ENCODE results near the gene ITGB2.

- no peak for TF ChIP-seq POLR2AphosphoS5 (IDR thresholded peaks at IDR 0.05; ENCODE audit: insufficient read depth in 1 of 2, low read depth in 1 of 2)
- TF ChIP-seq, protein P1, sequence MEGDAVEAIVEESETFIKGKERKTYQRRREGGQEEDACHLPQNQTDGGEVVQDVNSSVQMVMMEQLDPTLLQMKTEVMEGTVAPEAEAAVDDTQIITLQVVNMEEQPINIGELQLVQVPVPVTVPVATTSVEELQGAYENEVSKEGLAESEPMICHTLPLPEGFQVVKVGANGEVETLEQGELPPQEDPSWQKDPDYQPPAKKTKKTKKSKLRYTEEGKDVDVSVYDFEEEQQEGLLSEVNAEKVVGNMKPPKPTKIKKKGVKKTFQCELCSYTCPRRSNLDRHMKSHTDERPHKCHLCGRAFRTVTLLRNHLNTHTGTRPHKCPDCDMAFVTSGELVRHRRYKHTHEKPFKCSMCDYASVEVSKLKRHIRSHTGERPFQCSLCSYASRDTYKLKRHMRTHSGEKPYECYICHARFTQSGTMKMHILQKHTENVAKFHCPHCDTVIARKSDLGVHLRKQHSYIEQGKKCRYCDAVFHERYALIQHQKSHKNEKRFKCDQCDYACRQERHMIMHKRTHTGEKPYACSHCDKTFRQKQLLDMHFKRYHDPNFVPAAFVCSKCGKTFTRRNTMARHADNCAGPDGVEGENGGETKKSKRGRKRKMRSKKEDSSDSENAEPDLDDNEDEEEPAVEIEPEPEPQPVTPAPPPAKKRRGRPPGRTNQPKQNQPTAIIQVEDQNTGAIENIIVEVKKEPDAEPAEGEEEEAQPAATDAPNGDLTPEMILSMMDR (IDR thresholded peaks at IDR 0.05) = no peak
Measured at GRCh38 chr21:44948426-44949120, 27.9 kb upstream of the ITGB2 start.
